Aortic smooth muscle cell (primary cell): ENCODE measurements around the gene ZNF787. TPM values are rescaled to one million over a fixed set of nuclear protein-coding genes. Genes with fewer than 3 reads are reported as not detected.

Experiments used
- total RNA-seq: library from RNA; depleted of rRNA; stranded (reverse); fragments of >200 nt; gene quantifications from 2 replicates; pipeline ENCODE4 v1.2.3, GENCODE V29; 2014

The ZNF787 gene
- total RNA-seq, result 20.8 and 25.0 TPM in 2 replicates

DNA sequence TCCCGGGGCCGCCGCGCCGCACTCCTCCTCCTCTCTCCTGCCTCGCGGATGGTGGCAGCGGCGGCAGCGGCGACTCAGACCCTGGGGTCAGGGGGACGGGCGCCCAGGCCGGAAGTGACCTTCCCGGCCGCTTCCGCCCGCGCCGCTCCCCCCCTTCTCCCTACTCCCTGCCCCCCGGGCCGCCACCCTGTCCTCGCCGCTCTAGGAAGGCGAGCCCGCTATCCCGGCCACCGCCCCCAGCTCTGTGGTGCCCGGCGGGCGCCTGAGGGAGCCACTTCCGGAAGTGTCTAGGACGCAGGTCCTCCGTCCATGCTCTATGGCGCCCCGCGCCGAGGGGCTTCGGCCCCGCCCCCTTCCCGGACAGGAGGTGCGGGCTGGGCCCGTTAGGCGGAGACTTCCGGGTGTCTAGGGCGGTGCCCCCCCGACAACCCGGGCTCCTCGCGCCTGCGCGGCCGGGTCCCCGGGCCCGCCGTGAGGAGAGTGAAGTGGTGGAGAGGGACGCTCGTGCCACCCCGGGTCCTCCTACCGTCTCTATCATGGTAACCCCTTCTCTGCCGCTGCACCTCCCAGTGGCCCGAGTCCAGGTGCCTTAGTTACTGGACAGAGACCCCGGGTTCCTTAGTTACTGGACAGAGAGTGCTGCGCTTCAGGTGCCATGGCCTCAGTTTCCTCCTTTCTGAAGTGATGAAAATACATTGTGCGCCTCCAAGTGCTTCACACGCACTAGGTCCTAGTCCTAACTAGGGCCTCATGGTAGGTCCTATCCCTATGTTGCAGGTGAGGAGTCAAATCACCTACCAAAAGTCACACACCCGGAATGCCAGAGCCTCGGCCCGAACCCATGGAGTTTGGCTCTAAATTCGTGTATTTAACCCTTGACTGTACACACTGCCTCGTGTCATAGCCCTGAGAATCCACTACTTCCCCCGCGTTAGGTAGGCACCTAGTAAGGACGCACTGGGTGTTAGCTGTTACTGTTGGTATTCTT is at the start of gene ZNF787:
Gene ZNF787 (minus strand): TSS at position 116 of the 988 bp plus-strand sequence. CDS start 18,078 bp downstream, outside the sequence.

DNA sequence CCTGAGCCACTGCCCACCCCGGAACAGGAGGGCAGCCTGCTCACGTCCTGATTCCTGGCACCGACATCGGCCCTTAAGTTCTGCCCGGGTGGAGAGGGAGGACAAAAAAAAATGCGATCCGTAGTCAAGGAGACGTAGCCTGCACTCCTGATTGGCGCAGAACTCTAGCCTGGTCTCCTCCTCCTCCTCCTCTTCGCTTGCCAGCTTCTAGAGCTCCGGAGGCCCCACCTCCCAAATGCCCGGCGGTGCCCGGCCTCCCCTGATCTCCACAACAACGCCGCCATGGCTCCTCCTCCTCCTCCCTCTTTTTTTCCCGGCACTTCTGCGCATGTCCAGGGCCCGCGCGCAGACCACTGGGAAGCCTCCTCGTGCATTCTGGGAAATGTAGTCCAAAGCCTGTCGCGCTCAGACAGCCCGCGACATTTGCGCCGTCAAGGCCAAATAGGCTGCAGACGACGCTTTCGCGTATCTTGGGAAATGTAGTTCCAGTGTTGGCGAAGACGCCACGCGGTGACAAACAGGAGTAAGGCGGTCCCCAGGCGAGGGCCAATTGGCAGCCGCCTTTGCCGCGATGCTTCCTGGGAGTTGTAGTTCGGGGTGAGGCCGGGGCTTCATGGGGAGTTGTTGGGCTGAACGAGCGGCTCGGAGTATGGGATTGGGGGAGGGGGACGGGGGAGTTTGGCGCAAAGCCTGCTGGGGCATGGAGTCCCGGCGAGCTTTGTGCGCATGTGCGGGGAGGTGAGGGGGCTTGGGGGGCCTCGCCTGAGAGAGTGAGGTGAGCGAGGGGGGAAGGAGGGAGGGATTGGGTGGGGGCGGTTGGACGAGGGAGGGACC is 19.7 kb upstream of the ZNF787 start, which contains the start of gene ZNF444:
Gene ZNF444 (plus strand): TSS at position 705 of the 834 bp plus-strand sequence. CDS start 5,625 bp downstream, outside the sequence.

Other genes with a start within 250 kb of the ZNF787 start
- not detected in 2 replicates for gene NLRP13, start 189.0 kb downstream of the ZNF787 start, total RNA-seq
- gene NLRP8, start 173.5 kb downstream of the ZNF787 start, total RNA-seq, result not detected in 2 replicates
- gene NLRP5, start 134.5 kb downstream of the ZNF787 start, total RNA-seq, result not detected in 2 replicates
- gene ZNF444, start 20.0 kb upstream of the ZNF787 start, total RNA-seq, result 9.6 and 11.7 TPM in 2 replicates
- gene GALP, start 54.7 kb upstream of the ZNF787 start, total RNA-seq, result not detected in 2 replicates
- not detected in 2 replicates for gene ZSCAN5B, start 76.5 kb upstream of the ZNF787 start, total RNA-seq
- gene ZSCAN5C, start 81.0 kb upstream of the ZNF787 start, total RNA-seq, result not detected in 2 replicates
- not detected in 2 replicates for gene EDDM13, start 151.5 kb upstream of the ZNF787 start, total RNA-seq
- gene ZSCAN5A, start 193.5 kb upstream of the ZNF787 start, total RNA-seq, result 3.4 and 4.7 TPM in 2 replicates